A204.1 (cell line): ENCODE measurements around the gene CAB39L.
"Not testable (repeated sequence)": the region's sequence is repeated elsewhere in the genome, so short reads cannot be mapped to it uniquely, and the experiment has no call there.

Experiments used
- FAIRE-seq: peaks from 2 replicates; lab custom pipeline; 2012; peaks lifted over from hg19 to GRCh38; lab: Jason Lieb, UNC

Gene CAB39L

GRCh38 chr13:49346460-49346859 is 97.4 kb downstream of the CAB39L start:
- FAIRE-seq: no peak

DNA sequence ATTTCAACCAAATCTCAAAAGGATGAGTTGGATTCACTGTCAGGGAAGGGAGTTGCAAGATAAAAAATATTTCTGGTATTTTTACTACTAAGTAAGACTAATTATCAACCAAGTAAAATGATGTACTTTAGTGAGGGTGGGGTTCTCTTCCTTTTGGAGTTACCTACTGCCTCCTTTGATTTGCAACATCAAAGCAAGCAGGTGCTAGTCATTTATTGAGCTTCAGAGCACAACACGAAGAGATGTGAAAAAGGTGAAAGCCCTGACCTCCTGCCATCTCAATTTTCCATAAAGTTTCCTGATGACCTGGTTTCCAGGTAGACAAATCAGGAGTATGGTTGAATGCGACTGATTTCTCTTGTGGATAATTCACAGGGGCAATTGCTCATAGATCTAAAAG is 100.1 kb downstream of the CAB39L start:
- FAIRE-seq: no peak

- no peak for FAIRE-seq
Observed at GRCh38 chr13:49343255-49343654, 100.6 kb downstream of the CAB39L start.

GRCh38 chr13:49342454-49342853 is 101.4 kb downstream of the CAB39L start:
- no peak for FAIRE-seq

DNA sequence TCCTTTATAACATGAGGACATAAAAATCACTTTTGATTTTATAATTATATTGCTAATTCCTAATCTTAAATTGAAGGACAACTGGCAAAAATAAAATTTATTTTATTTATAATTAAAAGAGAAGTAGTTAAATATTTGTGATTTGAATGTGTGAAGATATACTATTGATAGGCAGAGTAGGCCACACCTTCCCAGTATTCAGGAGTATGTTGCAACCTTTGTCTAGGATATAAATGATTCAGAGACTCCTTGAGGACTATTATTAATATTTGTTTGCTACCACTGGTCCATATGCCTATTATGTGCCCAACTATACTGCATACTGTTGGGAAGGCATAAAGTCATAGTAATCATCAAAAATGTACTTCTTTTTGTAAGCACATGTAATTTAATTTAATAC is 101.9 kb downstream of the CAB39L start:
- FAIRE-seq: peak; percentile 74

DNA sequence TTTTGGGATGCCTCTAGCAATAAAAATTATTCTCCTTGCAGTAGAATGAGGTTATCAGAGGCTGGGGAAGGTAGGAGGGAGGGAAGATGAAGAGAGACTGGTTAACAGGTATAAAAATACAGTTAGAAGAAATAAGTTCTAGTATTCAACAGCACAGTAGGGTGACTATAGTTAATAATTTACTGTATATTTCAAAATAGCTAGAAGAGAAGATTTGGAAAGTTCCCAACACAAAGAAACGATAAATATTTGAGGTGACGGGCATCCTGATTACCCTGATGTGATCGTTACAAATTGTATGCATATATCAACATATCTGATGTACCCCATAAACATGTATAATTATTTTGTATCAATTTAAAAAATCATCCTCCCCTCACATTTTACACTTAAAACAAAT is 102.3 kb downstream of the CAB39L start:
- no peak for FAIRE-seq

- no peak for FAIRE-seq
Observed at GRCh38 chr13:49340161-49340560, 103.7 kb downstream of the CAB39L start.

- FAIRE-seq: no peak
Observed at GRCh38 chr13:49336655-49337054, 107.2 kb downstream of the CAB39L start.

- peak; percentile 91 for FAIRE-seq
Observed at GRCh38 chr13:49330546-49330864, 113.4 kb downstream of the CAB39L start.

DNA sequence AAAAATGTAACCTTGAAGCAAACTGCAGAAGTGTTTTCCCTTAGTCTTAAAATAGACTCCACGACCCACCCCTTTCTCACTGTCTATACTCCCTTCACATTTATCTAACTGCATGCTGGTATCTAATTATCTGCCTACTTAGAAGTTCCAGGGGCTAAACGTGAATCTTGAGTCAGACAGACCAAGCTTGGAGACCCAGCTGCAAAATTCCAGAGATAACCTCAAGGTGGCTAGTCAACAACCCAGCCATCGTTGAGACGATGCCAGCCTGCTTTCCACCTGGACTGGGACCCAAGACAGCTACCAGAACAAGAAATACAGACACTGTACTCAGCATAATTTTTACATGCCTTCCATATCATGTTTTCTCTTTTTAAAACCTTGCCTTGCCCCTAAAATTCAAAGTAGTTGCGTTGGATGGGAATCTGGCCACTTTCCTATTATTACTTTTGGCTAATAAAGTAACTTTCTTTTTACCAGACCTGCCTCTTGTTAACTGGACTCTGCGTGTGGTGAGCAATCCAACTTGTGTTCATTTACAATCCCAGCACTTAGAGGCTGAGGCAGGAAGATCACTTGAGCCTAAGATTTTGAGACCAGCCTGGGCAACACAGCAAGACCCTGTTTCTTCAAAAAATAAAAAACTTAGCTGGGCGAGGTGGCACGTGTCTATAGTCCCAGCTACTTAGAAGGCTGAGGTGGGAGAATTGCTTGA is 113.9 kb downstream of the CAB39L start:
- FAIRE-seq: no peak

- not testable (repeated sequence) for FAIRE-seq
Observed at GRCh38 chr13:49327145-49327544, 116.7 kb downstream of the CAB39L start.

GRCh38 chr13:49326222-49326917 is 117.5 kb downstream of the CAB39L start:
- FAIRE-seq: no peak

- FAIRE-seq: no peak
Observed at GRCh38 chr13:49323344-49323743, 120.5 kb downstream of the CAB39L start.

DNA sequence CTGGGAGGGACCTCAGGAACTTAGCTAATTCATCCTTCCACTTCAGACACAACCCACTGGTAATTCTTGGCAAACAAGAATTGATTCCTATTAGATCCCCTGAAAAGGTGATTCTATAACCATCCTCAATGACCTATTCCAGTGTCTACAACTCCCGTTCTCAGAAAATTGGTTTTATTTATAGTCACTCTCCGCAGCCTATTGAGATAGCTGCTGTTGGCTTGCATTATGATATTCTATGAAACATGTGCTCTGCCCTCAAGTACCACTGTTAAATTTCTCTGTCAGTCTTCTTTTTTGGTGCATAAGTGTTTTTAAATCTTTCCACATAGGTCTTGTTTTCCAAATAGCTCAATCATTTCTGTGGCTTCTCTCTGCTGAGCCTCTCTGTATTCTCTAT is 121.2 kb downstream of the CAB39L start:
- FAIRE-seq: no peak

DNA sequence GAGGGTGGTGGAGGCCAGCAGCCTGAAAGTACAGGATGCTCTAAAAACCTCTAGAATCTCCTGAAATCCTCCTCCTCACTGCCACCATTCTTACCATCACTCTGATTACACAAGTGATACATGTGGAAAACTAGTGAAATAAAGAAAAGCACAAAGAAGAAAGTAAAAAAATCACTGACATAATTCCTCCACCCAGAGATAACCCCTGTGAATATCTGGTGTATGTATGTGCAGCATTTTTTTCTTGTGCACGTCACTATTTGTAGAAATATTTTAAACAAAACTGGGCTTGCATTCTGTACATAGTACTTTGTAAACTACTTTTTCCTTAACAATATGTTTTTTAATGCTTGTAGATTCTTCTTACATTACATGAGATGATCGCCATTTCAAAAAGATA is 122.9 kb downstream of the CAB39L start:
- no peak for FAIRE-seq

DNA sequence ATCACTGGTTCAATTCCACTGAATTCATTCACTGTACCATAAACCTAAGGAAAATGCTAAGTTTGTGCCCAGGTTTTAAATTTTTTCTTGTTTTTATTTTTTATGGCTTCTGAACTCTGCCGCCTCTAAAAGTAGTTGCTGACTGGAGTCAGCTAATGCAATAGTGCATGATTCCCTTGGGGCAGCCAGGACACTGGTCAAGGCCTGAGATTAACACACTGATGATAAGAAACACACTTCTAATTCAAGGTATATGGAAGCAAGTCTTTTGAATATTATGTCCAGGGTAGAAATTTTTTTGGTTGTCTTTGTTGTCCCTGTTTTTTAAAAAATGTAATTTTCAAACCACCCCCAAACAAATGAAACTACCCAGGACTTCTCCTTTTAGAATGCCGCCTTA is 123.9 kb downstream of the CAB39L start:
- FAIRE-seq: no peak

DNA sequence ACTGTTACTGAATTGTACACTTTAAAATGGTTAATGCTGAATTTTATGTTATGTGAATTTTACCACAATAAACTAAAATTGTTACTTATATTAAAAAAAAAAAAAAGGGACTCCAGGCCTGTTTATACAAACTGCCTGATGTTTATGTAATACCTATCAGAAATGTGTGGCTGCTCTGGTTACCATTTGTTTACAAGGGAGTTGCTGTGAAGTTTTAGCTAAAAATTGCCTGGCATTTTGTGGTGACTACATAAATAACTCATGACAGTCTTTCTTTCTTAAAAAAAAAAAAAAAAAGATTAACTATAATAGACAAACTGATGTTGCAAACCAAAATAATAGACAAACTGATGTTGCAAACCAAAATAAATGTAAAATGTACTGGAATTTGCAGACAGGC is 124.3 kb downstream of the CAB39L start:
- FAIRE-seq: no peak

GRCh38 chr13:49315756-49316482 is 127.9 kb downstream of the CAB39L start:
- no peak for FAIRE-seq

GRCh38 chr13:49315036-49315565 is 128.8 kb downstream of the CAB39L start:
- no peak for FAIRE-seq

- FAIRE-seq: no peak
Observed at GRCh38 chr13:49314344-49314882, 129.5 kb downstream of the CAB39L start.

GRCh38 chr13:49311816-49312215 is 132.0 kb downstream of the CAB39L start:
- no peak for FAIRE-seq

DNA sequence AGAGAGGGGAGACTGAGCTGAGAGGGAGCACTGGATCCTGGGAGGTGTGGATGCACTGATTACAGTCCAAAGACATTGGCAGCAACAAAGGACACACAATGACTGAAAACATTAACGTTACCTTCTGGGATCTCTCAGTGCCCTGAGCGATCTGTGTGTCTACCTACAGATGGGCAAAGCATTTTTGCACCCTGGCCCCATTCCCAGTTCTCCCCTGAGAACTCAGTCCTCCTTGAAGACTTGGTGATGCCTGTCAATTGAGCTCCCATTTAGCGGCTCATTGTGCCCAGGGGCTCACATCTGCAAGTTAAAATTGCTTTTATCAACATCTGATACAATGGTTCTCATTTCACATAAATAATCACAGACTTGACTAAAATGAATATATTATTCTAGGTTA is 133.6 kb downstream of the CAB39L start:
- no peak for FAIRE-seq

DNA sequence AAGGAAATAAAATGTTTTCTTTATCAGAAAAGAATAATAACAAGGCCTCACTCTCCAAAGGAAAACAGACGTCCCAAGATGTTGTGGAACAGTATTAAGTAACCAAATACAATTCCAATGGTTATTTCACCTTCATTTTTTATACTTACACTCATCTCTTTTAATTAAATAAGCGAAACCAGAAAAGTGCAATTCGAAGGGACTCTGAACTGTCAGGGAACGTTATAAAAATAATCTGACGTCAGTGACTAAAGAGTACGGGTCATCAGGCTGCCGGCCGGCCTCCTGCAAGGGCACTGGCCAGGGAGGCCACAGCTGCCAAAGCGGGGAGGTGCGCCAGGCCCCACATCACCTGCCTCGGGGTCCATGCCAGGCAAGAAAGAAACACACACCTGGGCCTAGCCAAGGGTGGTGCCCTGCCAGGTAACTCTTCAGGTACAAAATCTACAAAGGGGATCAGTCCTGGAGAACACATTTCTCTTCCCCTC is 134.9 kb downstream of the CAB39L start:
- FAIRE-seq: peak; percentile 68
